Ovary (tissue), 9 donors: ENCODE results near the gene SLC4A5. TPM values are rescaled to one million over a fixed set of nuclear protein-coding genes. Genes with fewer than 3 reads are reported as not detected.

Experiments
- DNase-seq, 5 donors: peaks; one replicate each; pipeline ENCODE4 v3.0.0-alpha.2; 2019 to 2020
- H3K27ac ChIP-seq, 2 donors: fragments of 200-600 bp; one replicate each; pipeline versions ENCODE4 v1.5.1 to v1.8.0; 2019 to 2022
- H3K27me3 ChIP-seq: fragments of 200-600 bp; one replicate; pipeline ENCODE4 v1.8.0; 2022
- H3K36me3 ChIP-seq: fragments of 200-600 bp; sonication (generic); one replicate; pipeline ENCODE4 v1.5.1; 2019
- H3K4me1 ChIP-seq: one replicate; pipeline ENCODE4 v1.8.1; 2013; ENCODE audit warnings: mild to moderate bottlenecking, moderate library complexity; ENCODE audit not compliant: insufficient read depth
- H3K4me3 ChIP-seq: fragments of 200-600 bp; sonication (generic); one replicate; pipeline ENCODE4 v1.5.1; 2017
- H3K9me3 ChIP-seq, 2 donors: fragments of 200-600 bp in 1 of 2; sonication (generic) in 1 of 2; one replicate each; pipeline versions ENCODE4 v1.5.1 to v1.8.1; 2013 to 2019; ENCODE audit warnings: mild to moderate bottlenecking in 1 of 2, moderate library complexity in 1 of 2
- EP300 ChIP-seq: sonication (generic); formaldehyde crosslinking; IDR thresholded peaks from one replicate; pipeline ENCODE4 v1.6.1; 2017; ENCODE audit warnings: antibody characterized with exemption
- POLR2A ChIP-seq: fragments of 450-650 bp; IDR thresholded peaks from one replicate; pipeline ENCODE4 v1.6.1; 2017; ENCODE audit warnings: antibody characterized with exemption, mild to moderate bottlenecking, moderate library complexity
- WGBS, 3 donors: extraction: QIAGEN DNeasy Blood & Tissue Kit in 1 of 3; methylation state at CpG; one replicate each; pipeline versions ENCODE4 v1.1.5 to v1.1.7; 2013 to 2017; 5-methylcytosine and 5-hydroxymethylcytosine counted together
- intact Hi-C, 4 donors: fragments of 100-400 bp; cut with DNase I; formaldehyde crosslinking; loops; one replicate each; pipeline versions ENCODE4 v1.11.0 to v1.15.1; 2022 to 2023
- polyA plus RNA-seq, 2 donors: library from polyadenylated mRNA; stranded (reverse); fragments of 200-250 nt in 1 of 2; fragments of 350-450 nt in 1 of 2; fragmentation: Illumina TruSeq in 1 of 2; extraction: RNeasy Lipid Tissue Mini Kit (QIAGEN cat#74804) in 1 of 2; gene quantifications; one replicate each; pipeline ENCODE4 v1.2.3, GENCODE V29; 2013 to 2014
- total RNA-seq, 7 donors: library from RNA; depleted of rRNA in 2 of 7; stranded (reverse); fragments of >200 nt in 2 of 7; fragmentation: NEBNext Ultra II Directional in 3 of 7; extraction: Animal tissue kit (Norgen Biotek cat#: 25700) in 3 of 7; gene quantifications; one replicate each; pipeline versions ENCODE4 v1.1.0 to v1.2.4, GENCODE V29; 2016 to 2023
- TF ChIP-seq, protein P1 (sequence below), 3 donors: fragments of 450-650 bp in 2 of 3; fragments of 200-600 bp in 1 of 3; IDR thresholded peaks; one replicate each; pipeline versions ENCODE4 v1.5.1 to v1.8.0; 2016 to 2022; ENCODE audit warnings: antibody characterized with exemption in 3 of 3, mild to moderate bottlenecking in 1 of 3
- donor health status: DM: no; HTN: no; CAD: no; lungs with moderate emphysema.
- donor health status: DM: no; HTN: no; CAD: no.
- donor health status: Bipolar disorder and iron deficiency.
- donor health status: DM: yes; HTN: yes; CAD: no.
- donor health status: DM: no; HTN: no; CAD: no.
- donor health status: DM: yes; HTN: yes; CAD: no.

Gene SLC4A5
- total and polyA plus RNA-seq, 9 donors, result 1.1 to 6.3 (median 2.4) TPM

GRCh38 chr2:74391209-74391579 is 48.0 kb upstream of the SLC4A5 start:
- TF ChIP-seq, protein P1, sequence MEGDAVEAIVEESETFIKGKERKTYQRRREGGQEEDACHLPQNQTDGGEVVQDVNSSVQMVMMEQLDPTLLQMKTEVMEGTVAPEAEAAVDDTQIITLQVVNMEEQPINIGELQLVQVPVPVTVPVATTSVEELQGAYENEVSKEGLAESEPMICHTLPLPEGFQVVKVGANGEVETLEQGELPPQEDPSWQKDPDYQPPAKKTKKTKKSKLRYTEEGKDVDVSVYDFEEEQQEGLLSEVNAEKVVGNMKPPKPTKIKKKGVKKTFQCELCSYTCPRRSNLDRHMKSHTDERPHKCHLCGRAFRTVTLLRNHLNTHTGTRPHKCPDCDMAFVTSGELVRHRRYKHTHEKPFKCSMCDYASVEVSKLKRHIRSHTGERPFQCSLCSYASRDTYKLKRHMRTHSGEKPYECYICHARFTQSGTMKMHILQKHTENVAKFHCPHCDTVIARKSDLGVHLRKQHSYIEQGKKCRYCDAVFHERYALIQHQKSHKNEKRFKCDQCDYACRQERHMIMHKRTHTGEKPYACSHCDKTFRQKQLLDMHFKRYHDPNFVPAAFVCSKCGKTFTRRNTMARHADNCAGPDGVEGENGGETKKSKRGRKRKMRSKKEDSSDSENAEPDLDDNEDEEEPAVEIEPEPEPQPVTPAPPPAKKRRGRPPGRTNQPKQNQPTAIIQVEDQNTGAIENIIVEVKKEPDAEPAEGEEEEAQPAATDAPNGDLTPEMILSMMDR (IDR thresholded peaks at IDR 0.05), result no peak
- TF ChIP-seq POLR2A (no peak), EP300 (no peak)
- H3K27ac ChIP-seq, result peak overlapping the region; percentile 67 to 89
- WGBS, 3 donors, result 0 to 1% (median 1%) methylated on average over 11 of the region's 11 CpGs
- peaks cover 15% of the 10 kb centered on the region for H3K4me1 ChIP-seq
- DNase-seq, result no peak
- no peaks in the 10 kb centered on the region for H3K36me3 ChIP-seq
- intact Hi-C loops, result no loop called here
- peak overlapping the region; percentile 89 for H3K4me3 ChIP-seq
- no peaks in the 10 kb centered on the region for H3K27me3 ChIP-seq
- H3K9me3 ChIP-seq, result no peaks in the 10 kb centered on the region

DNA sequence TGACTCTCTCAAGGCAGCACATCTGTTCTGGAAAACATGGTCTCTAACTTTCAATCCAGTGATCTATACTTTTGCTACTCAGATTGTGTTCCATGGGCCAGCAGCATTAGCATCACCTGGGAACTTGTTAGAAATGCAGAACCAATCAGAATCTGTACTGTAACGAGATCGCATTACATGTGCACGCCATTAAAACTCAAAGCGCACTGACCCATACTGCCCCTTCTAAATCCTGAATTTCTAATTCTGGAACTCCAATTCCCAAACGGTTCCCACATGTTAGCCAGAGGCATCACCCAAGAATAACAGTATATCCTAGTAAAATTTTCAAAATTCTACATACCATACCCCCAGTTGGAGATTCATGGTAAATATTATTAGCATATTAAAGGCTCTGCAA is 47.4 kb upstream of the SLC4A5 start:
- H3K4me1 ChIP-seq, result peaks cover 15% of the 10 kb centered on the region
- intact Hi-C loops, result no loop called here
- 39 to 44% (median 43%) methylated on average over 5 of the region's 5 CpGs for WGBS, 3 donors
- peak overlapping the region; percentile 89 for H3K4me3 ChIP-seq
- no peak for DNase-seq
- TF ChIP-seq POLR2A (no peak), EP300 (no peak)
- TF ChIP-seq, protein P1 (IDR thresholded peaks at IDR 0.05), result no peak
- no peaks in the 10 kb centered on the region for H3K27me3 ChIP-seq
- no peaks in the 10 kb centered on the region for H3K9me3 ChIP-seq
- H3K27ac ChIP-seq, result no peak overlapping the region
- no peaks in the 10 kb centered on the region for H3K36me3 ChIP-seq

GRCh38 chr2:74387346-74387745 is 44.1 kb upstream of the SLC4A5 start:
- Histone ChIP-seq H3K27ac (no peak overlapping the region), H3K9me3 (no peaks in the 10 kb centered on the region), H3K4me1 (peaks cover 14% of the 10 kb centered on the region), H3K4me3 (no peak overlapping the region), H3K27me3 (no peaks in the 10 kb centered on the region), H3K36me3 (no peaks in the 10 kb centered on the region)
- WGBS, 3 donors, result 75 to 85% (median 78%) methylated on average over 1 of the region's 1 CpG
- no peak for DNase-seq
- TF ChIP-seq EP300 (no peak), POLR2A (no peak)
- TF ChIP-seq, protein P1 (IDR thresholded peaks at IDR 0.05), result no peak
- intact Hi-C loops, result no loop called here

DNA sequence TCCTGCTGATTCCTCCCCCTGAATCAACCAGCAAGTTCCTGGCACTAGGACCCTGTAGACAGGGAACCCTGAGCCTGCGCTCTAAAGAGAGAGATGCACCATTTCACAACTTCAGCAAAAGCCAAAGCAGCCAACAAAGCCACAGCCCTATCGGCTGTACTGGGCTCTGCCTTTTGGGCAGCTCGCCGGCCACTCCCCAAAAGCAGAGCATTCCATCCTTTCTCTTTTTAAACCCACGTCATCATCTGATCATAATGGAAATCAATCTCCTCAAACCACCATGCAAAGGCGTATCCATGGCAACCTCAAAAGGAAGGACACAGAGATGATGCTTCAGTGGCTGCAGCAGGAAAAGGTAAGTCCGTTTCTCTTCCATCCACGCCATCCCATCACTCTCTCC is 42.2 kb upstream of the SLC4A5 start:
- Histone ChIP-seq H3K27ac (no peak overlapping the region), H3K36me3 (no peaks in the 10 kb centered on the region), H3K4me3 (no peak overlapping the region), H3K27me3 (no peaks in the 10 kb centered on the region), H3K9me3 (no peaks in the 10 kb centered on the region), H3K4me1 (peaks cover 18% of the 10 kb centered on the region)
- TF ChIP-seq EP300 (no peak), POLR2A (no peak)
- TF ChIP-seq, protein P1 (IDR thresholded peaks at IDR 0.05), result no peak
- intact Hi-C loops, result no loop called here
- DNase-seq, result no peak
- 62 to 75% (median 68%) methylated on average over 8 of the region's 8 CpGs for WGBS, 3 donors

- H3K36me3 ChIP-seq, result no peaks in the 10 kb centered on the region
- WGBS, 3 donors, result 36 to 41% (median 38%) methylated on average over 3 of the region's 3 CpGs
Observed at GRCh38 chr2:74384051-74384450, 40.8 kb upstream of the SLC4A5 start.

More at GRCh38 chr2:74384051-74384450, 40.8 kb upstream of the SLC4A5 start:
- intact Hi-C loops, result no loop called here
- H3K9me3 ChIP-seq, result no peaks in the 10 kb centered on the region
- DNase-seq, result no peak
- no peaks in the 10 kb centered on the region for H3K27me3 ChIP-seq
- no peak overlapping the region for H3K27ac ChIP-seq
- H3K4me3 ChIP-seq, result no peak overlapping the region
- TF ChIP-seq EP300 (no peak), POLR2A (no peak)
- TF ChIP-seq, protein P1 (IDR thresholded peaks at IDR 0.05), result no peak
- peaks cover 19% of the 10 kb centered on the region for H3K4me1 ChIP-seq
